Parathyroid adenoma (tissue), 2 donors: ENCODE data around the gene HELLS.

Experiments used
- H2AFZ ChIP-seq: fragments of 300-600 bp; sonication (generic); one replicate; pipeline ENCODE4 v1.7.0; 2017; ENCODE audit warnings: antibody characterized with exemption, mild to moderate bottlenecking
- H3K27ac ChIP-seq: fragments of 300-600 bp; sonication (generic); one replicate; pipeline ENCODE4 v1.7.0; 2017
- H3K27me3 ChIP-seq: fragments of 300-600 bp; sonication (generic); one replicate; pipeline ENCODE4 v1.7.0; 2017; ENCODE audit warnings: low read length; ENCODE audit not compliant: control insufficient read depth, insufficient read depth
- H3K36me3 ChIP-seq: fragments of 300-600 bp; sonication (generic); one replicate; pipeline ENCODE4 v1.7.0; 2017; ENCODE audit warnings: low read length; ENCODE audit not compliant: control insufficient read depth, insufficient read depth
- H3K4me1 ChIP-seq: fragments of 300-600 bp; sonication (generic); one replicate; pipeline ENCODE4 v1.7.0; 2017; ENCODE audit warnings: control low read depth
- H3K4me2 ChIP-seq: fragments of 300-600 bp; sonication (generic); one replicate; pipeline ENCODE4 v1.7.0; 2017; ENCODE audit warnings: low read length
- H3K4me3 ChIP-seq: fragments of 300-600 bp; sonication (generic); one replicate; pipeline ENCODE4 v1.7.0; 2017; ENCODE audit warnings: low read depth, low read length
- H3K79me2 ChIP-seq: fragments of 300-600 bp; sonication (generic); one replicate; pipeline ENCODE4 v1.7.0; 2017; ENCODE audit warnings: control low read depth
- H3K9ac ChIP-seq: fragments of 300-600 bp; sonication (generic); one replicate; pipeline ENCODE4 v1.7.0; 2017; ENCODE audit warnings: mild to moderate bottlenecking
- H3K9me3 ChIP-seq: fragments of 300-600 bp; sonication (generic); one replicate; pipeline ENCODE4 v1.7.0; 2017; ENCODE audit warnings: low read length; ENCODE audit not compliant: control insufficient read depth
- CTCF ChIP-seq: fragments of 300-600 bp; sonication (generic); IDR thresholded peaks from one replicate; pipeline ENCODE4 v1.7.0; 2017; ENCODE audit warnings: antibody characterized with exemption, mild to moderate bottlenecking
- donor health status: primary hyperparathyroidism.

HELLS gene

GRCh38 chr10:94622666-94623205 is 77.1 kb downstream of the HELLS start:
- Histone ChIP-seq H3K27ac (no peak overlapping the region), H3K9ac (no peak overlapping the region), H3K4me1 (no peaks in the 10 kb centered on the region), H2AFZ (no peak overlapping the region), H3K9me3 (no peaks in the 10 kb centered on the region), H3K79me2 (no peaks in the 10 kb centered on the region), H3K27me3 (no peaks in the 10 kb centered on the region), H3K4me3 (no peak overlapping the region), H3K36me3 (no peaks in the 10 kb centered on the region), H3K4me2 (no peak overlapping the region)
- TF ChIP-seq CTCF = no peak

- no peak overlapping the region for H3K27ac ChIP-seq
Observed at GRCh38 chr10:94623572-94623971, 78.0 kb downstream of the HELLS start.

GRCh38 chr10:94626476-94626875 is 80.9 kb downstream of the HELLS start:
- no peaks in the 10 kb centered on the region for H3K4me1 ChIP-seq
- H3K79me2 ChIP-seq = no peaks in the 10 kb centered on the region
- H3K27ac ChIP-seq = no peak overlapping the region
- no peak for TF ChIP-seq CTCF
- no peaks in the 10 kb centered on the region for H3K9me3 ChIP-seq
- H3K4me3 ChIP-seq = no peak overlapping the region
- no peak overlapping the region for H3K4me2 ChIP-seq
- no peaks in the 10 kb centered on the region for H3K27me3 ChIP-seq
- no peak overlapping the region for H2AFZ ChIP-seq
- no peak overlapping the region for H3K9ac ChIP-seq
- no peaks in the 10 kb centered on the region for H3K36me3 ChIP-seq

More at GRCh38 chr10:94623572-94623971, 78.0 kb downstream of the HELLS start:
- Histone ChIP-seq H2AFZ (no peak overlapping the region), H3K4me1 (no peaks in the 10 kb centered on the region), H3K27me3 (no peaks in the 10 kb centered on the region), H3K9me3 (no peaks in the 10 kb centered on the region), H3K4me3 (no peak overlapping the region), H3K79me2 (no peaks in the 10 kb centered on the region), H3K9ac (no peak overlapping the region), H3K4me2 (no peak overlapping the region), H3K36me3 (no peaks in the 10 kb centered on the region)
- TF ChIP-seq CTCF = no peak

- Histone ChIP-seq H3K27me3 (no peaks in the 10 kb centered on the region), H2AFZ (no peak overlapping the region), H3K9me3 (no peaks in the 10 kb centered on the region), H3K4me3 (no peak overlapping the region), H3K9ac (no peak overlapping the region), H3K79me2 (no peaks in the 10 kb centered on the region), H3K27ac (no peak overlapping the region), H3K36me3 (no peaks in the 10 kb centered on the region), H3K4me1 (no peaks in the 10 kb centered on the region), H3K4me2 (no peak overlapping the region)
- no peak for TF ChIP-seq CTCF
Observed at GRCh38 chr10:94627511-94627910, 81.9 kb downstream of the HELLS start.

- no peaks in the 10 kb centered on the region for H3K79me2 ChIP-seq
- H3K9me3 ChIP-seq = no peaks in the 10 kb centered on the region
- H3K27ac ChIP-seq = no peak overlapping the region
- H3K27me3 ChIP-seq = no peaks in the 10 kb centered on the region
- no peaks in the 10 kb centered on the region for H3K36me3 ChIP-seq
- no peak overlapping the region for H2AFZ ChIP-seq
- H3K9ac ChIP-seq = no peak overlapping the region
- H3K4me3 ChIP-seq = no peak overlapping the region
- H3K4me2 ChIP-seq = no peak overlapping the region
- peak; percentile 39 for TF ChIP-seq CTCF
- no peaks in the 10 kb centered on the region for H3K4me1 ChIP-seq
Observed at GRCh38 chr10:94630017-94630688, 84.6 kb downstream of the HELLS start.
